CD4-positive, alpha-beta T cell treated with Interleukin-17A for 1 hour (primary cell): Measurements from ENCODE around the gene ASIC3.
A peak's percentile ranks its signal among the peaks of the same experiment; 100 is the strongest.

ENCODE experiments used
- DNase-seq: peaks from one replicate; pipeline ENCODE4 v3.0.0-alpha.2; 2020

ASIC3 gene

GRCh38 chr7:151057989-151058780, 9.9 kb downstream of the ASIC3 start:
- peak; percentile 99 for DNase-seq

GRCh38 chr7:151058781-151059366, 10.5 kb downstream of the ASIC3 start:
- no peak for DNase-seq

GRCh38 chr7:151059367-151060112, 11.2 kb downstream of the ASIC3 start, which contains the start of gene SLC4A2:
SLC4A2 (plus strand) TSS chr7:151059589; CDS start chr7:151061988, 2,399 bp downstream.
- peak; percentile 73 for DNase-seq

- no peak for DNase-seq
These were observed 11.7 kb downstream of the ASIC3 start for GRCh38 chr7:151060113-151060415.

GRCh38 chr7:151060416-151061212, 12.3 kb downstream of the ASIC3 start:
- DNase-seq = no peak

GRCh38 chr7:151061213-151062110, 13.1 kb downstream of the ASIC3 start:
- DNase-seq = no peak

GRCh38 chr7:151062111-151062398, 13.7 kb downstream of the ASIC3 start:
- no peak for DNase-seq

GRCh38 chr7:151062399-151063211, 14.3 kb downstream of the ASIC3 start:
- no peak for DNase-seq

GRCh38 chr7:151063212-151063561, 14.9 kb downstream of the ASIC3 start:
- DNase-seq = no peak

- no peak for DNase-seq
These were observed 16.1 kb downstream of the ASIC3 start for GRCh38 chr7:151064454-151064853.

GRCh38 chr7:151064993-151065392, 16.7 kb downstream of the ASIC3 start:
- DNase-seq = no peak

GRCh38 chr7:151065516-151065915, 17.2 kb downstream of the ASIC3 start:
- no peak for DNase-seq

GRCh38 chr7:151066273-151066974, 18.1 kb downstream of the ASIC3 start:
- no peak for DNase-seq

- no peak for DNase-seq
These were observed 19.9 kb downstream of the ASIC3 start for GRCh38 chr7:151068069-151068773.

- DNase-seq = no peak
These were observed 21.7 kb downstream of the ASIC3 start for GRCh38 chr7:151069841-151070573.

GRCh38 chr7:151070574-151070960, 22.2 kb downstream of the ASIC3 start:
- no peak for DNase-seq

GRCh38 chr7:151071032-151071866, 22.9 kb downstream of the ASIC3 start:
- DNase-seq = no peak

- DNase-seq = no peak
These were observed 25.7 kb downstream of the ASIC3 start for GRCh38 chr7:151073990-151074389.
